SK-N-SH treated with all-trans-retinoic acid at 6 μM for 48 hours (cell line): ENCODE data around the gene PLPP3.

Experiments used
- ATAC-seq: fragments of 200-7000 bp; cut with Tn5 transposase; 3 replicates; pipeline ENCODE4 v1.9.1; 2020; ENCODE audit warnings: mild to moderate bottlenecking, moderate library complexity
- CREB5 ChIP-seq: fragments of 250-450 bp; sonication (Bioruptor Pico); IDR thresholded peaks from 2 replicates; pipeline ENCODE4 v1.5.1; 2020; ENCODE audit warnings: low read depth, mild to moderate bottlenecking, moderate library complexity
- CSDC2 ChIP-seq: fragments of 250-450 bp; sonication (Bioruptor Pico); IDR thresholded peaks from 2 replicates; pipeline ENCODE4 v1.5.0; 2020; ENCODE audit warnings: mild to moderate bottlenecking, moderate library complexity
- CSRNP3 ChIP-seq: fragments of 250-450 bp; sonication (Bioruptor Pico); IDR thresholded peaks from 2 replicates; pipeline ENCODE4 v1.5.1; 2021; ENCODE audit warnings: mild to moderate bottlenecking, moderate library complexity
- GLIS3 ChIP-seq: fragments of 250-450 bp; sonication (Bioruptor Pico); IDR thresholded peaks from 2 replicates; pipeline ENCODE4 v1.5.0; 2020; ENCODE audit warnings: mild to moderate bottlenecking, moderate library complexity
- OSR1 ChIP-seq: fragments of 250-450 bp; sonication (Bioruptor Pico); IDR thresholded peaks from 2 replicates; pipeline ENCODE4 v1.8.0; 2022; ENCODE audit warnings: moderate library complexity, mild to moderate bottlenecking, inconsistent platforms
- POU6F1 ChIP-seq: fragments of 250-450 bp; sonication (Bioruptor Pico); IDR thresholded peaks from 2 replicates; pipeline ENCODE4 v1.8.0; 2021; ENCODE audit warnings: low read depth, mild to moderate bottlenecking, moderate library complexity, borderline replicate concordance
- RARB ChIP-seq: fragments of 250-450 bp; sonication (Bioruptor Pico); IDR thresholded peaks from 2 replicates; pipeline ENCODE4 v1.8.0; 2021; ENCODE audit warnings: mild to moderate bottlenecking, moderate library complexity
- TCF4 ChIP-seq: fragments of 250-450 bp; sonication (Bioruptor Pico); IDR thresholded peaks from 2 replicates; pipeline ENCODE4 v1.8.0; 2021; ENCODE audit warnings: mild to moderate bottlenecking, moderate library complexity, borderline replicate concordance
- TOX ChIP-seq: fragments of 250-450 bp; sonication (Bioruptor Pico); IDR thresholded peaks from 2 replicates; pipeline ENCODE4 v1.8.0; 2021; ENCODE audit warnings: mild to moderate bottlenecking, moderate library complexity, borderline replicate concordance
- ZFP3 ChIP-seq: fragments of 250-450 bp; sonication (Bioruptor Pico); IDR thresholded peaks from 2 replicates; pipeline ENCODE4 v1.5.0; 2020; ENCODE audit warnings: mild to moderate bottlenecking, moderate library complexity
- ZFP30 ChIP-seq: fragments of 450-650 bp; formaldehyde crosslinking; IDR thresholded peaks from 2 replicates; pipeline ENCODE4 v1.5.0; 2022; ENCODE audit warnings: mild to moderate bottlenecking, moderate library complexity
- ZNF70 ChIP-seq: fragments of 450-650 bp; formaldehyde crosslinking; IDR thresholded peaks from 2 replicates; pipeline ENCODE4 v1.5.0; 2020; ENCODE audit warnings: mild to moderate bottlenecking, moderate library complexity
- ZNF8 ChIP-seq: fragments of 450-650 bp; formaldehyde crosslinking; IDR thresholded peaks from 2 replicates; pipeline ENCODE4 v1.5.0; 2020; ENCODE audit warnings: mild to moderate bottlenecking, moderate library complexity
- TF ChIP-seq, protein P1 (sequence below): fragments of 250-450 bp; sonication (Bioruptor Pico); IDR thresholded peaks from 2 replicates; pipeline ENCODE4 v1.5.0; 2020; ENCODE audit warnings: mild to moderate bottlenecking, moderate library complexity
- TF ChIP-seq, protein P2 (sequence below): fragments of 250-450 bp; sonication (Bioruptor Pico); IDR thresholded peaks from 2 replicates; pipeline ENCODE4 v1.8.0; 2020; ENCODE audit warnings: mild to moderate bottlenecking, moderate library complexity, borderline replicate concordance

Gene PLPP3

DNA sequence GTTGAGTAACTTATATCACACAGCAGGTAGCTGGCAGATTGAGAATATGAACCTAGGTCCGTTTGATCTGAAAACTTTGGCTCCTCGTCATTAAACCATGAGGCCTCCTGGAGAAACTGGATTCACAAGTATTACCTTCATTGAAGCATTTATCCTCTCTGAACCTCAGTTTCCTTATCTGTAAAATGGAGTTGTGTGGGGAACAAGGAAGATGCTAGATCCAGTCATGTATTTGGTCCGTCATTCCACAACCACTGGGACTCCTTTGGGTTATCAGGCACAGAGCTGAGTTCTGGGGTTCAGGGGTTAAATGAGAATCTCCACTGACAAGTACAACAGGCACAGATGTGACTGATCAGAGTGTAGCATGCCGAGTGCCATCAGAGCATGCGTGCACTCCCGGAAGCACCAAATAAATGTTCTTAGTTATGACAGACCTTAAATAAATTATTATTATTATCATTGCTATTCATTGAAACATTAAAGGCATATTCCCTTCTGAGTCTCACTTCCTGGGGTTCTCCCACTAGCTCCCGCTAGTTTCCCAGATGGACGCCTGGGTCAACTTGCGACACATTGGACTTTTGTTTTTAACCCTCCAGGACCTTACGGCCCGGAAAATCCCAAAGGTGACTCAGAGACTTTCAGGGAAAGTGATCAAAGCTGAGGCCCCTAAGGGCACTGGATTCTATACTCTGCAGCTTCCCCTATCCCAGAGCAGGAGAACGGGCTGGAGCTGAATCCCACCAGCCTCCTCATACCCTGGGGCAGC is 130.6 kb downstream of the PLPP3 start (continued):
- TF ChIP-seq POU6F1 (CRISPR knock-in tag) = no peak
- TF ChIP-seq, protein P1, sequence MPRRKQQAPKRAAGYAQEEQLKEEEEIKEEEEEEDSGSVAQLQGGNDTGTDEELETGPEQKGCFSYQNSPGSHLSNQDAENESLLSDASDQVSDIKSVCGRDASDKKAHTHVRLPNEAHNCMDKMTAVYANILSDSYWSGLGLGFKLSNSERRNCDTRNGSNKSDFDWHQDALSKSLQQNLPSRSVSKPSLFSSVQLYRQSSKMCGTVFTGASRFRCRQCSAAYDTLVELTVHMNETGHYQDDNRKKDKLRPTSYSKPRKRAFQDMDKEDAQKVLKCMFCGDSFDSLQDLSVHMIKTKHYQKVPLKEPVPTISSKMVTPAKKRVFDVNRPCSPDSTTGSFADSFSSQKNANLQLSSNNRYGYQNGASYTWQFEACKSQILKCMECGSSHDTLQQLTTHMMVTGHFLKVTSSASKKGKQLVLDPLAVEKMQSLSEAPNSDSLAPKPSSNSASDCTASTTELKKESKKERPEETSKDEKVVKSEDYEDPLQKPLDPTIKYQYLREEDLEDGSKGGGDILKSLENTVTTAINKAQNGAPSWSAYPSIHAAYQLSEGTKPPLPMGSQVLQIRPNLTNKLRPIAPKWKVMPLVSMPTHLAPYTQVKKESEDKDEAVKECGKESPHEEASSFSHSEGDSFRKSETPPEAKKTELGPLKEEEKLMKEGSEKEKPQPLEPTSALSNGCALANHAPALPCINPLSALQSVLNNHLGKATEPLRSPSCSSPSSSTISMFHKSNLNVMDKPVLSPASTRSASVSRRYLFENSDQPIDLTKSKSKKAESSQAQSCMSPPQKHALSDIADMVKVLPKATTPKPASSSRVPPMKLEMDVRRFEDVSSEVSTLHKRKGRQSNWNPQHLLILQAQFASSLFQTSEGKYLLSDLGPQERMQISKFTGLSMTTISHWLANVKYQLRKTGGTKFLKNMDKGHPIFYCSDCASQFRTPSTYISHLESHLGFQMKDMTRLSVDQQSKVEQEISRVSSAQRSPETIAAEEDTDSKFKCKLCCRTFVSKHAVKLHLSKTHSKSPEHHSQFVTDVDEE = no peak
- TF ChIP-seq ZNF8 (CRISPR knock-in tag) = no peak

- TF ChIP-seq RARB (CRISPR knock-in tag) (no peak), ZFP30 (CRISPR knock-in tag) (no peak), ZNF70 (CRISPR knock-in tag) (no peak), GLIS3 (CRISPR knock-in tag) (no peak), OSR1 (CRISPR knock-in tag) (no peak), POU6F1 (CRISPR knock-in tag) (no peak), TOX (CRISPR knock-in tag) (no peak), CSDC2 (CRISPR knock-in tag) (no peak), CSRNP3 (CRISPR knock-in tag) (no peak), CREB5 (CRISPR knock-in tag) (no peak), TCF4 (CRISPR knock-in tag) (no peak), ZFP3 (no peak)
- TF ChIP-seq, protein P2, sequence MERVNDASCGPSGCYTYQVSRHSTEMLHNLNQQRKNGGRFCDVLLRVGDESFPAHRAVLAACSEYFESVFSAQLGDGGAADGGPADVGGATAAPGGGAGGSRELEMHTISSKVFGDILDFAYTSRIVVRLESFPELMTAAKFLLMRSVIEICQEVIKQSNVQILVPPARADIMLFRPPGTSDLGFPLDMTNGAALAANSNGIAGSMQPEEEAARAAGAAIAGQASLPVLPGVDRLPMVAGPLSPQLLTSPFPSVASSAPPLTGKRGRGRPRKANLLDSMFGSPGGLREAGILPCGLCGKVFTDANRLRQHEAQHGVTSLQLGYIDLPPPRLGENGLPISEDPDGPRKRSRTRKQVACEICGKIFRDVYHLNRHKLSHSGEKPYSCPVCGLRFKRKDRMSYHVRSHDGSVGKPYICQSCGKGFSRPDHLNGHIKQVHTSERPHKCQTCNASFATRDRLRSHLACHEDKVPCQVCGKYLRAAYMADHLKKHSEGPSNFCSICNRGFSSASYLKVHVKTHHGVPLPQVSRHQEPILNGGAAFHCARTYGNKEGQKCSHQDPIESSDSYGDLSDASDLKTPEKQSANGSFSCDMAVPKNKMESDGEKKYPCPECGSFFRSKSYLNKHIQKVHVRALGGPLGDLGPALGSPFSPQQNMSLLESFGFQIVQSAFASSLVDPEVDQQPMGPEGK (CRISPR knock-in tag) = no peak
- TF ChIP-seq, protein P1 = no peak
- ATAC-seq = no peak
Observed at GRCh38 chr1:56447823-56448222, 131.5 kb downstream of the PLPP3 start.
